Measurements from ENCODE around the gene MAP1LC3C.
"Not testable (repeated sequence)": the region's sequence is repeated elsewhere in the genome, so short reads cannot be mapped to it uniquely, and the experiment has no call there.

Gene MAP1LC3C

DNA sequence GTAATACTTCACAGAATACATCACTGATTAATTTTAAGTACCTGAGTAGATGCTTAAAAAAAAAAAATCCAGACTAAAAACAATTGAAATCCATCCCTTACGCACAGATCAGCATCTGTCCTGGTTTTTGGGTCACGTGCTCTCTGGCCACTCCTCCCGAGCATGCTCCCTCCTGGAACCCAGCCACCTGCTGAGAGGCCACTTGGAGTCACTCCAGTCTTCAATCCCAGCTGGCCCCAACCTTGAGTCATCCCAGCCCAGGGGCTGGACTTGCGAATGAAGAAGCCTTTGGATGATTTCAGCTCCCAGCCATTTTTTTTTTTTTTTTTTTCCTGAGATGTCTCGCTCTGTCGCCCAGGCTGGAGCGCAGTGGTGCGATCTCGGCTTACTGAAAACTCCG, 8.9 kb downstream of the MAP1LC3C start:
- DNase-seq = peak; percentile 88

DNA sequence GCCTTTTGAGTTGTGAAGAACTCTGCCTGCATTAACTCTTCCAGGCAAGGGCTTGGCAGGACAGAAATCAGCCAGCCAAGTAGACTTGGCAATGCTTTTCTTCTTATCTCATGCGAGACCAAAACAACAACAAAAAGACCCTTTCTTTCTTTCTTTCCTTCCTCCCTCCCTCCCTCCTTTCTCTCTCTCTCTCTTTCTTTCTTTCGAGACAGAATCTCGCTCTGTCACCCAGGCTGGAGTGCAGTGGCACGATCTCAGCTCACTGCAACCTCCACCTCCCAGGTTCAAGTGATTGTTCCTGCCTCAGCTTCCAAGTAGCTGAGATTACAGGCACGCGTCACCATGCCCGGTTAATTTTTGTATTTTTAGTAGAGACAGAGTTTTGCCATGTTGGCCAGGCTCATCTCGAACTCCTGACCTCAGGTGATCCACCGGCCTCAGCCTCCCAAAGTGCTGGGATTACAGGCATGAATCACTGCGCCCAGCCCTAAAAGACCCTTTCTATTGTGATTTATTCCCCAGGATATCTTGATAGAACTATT, 10.4 kb downstream of the MAP1LC3C start:
- not testable (repeated sequence) for DNase-seq

DNA sequence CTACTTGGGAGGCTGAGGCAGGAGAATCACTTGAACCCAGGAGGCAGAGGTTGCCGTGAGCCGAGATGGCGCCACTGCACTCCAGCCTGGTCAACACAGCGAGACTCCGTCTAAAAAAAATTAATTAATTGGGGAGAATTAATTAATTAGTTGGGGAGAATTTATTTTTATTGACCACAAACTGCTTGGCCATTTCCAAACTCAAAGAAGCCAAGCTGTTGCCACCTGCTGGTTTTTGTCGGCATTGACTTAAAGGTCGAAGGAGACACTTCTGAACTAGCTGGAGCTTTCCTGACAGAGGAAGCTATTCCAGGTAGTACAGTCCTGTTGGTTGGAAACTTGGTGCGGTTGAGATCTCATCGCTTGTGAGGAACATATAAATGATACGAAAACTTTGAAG, 13.1 kb downstream of the MAP1LC3C start:
- no peak for DNase-seq

DNA sequence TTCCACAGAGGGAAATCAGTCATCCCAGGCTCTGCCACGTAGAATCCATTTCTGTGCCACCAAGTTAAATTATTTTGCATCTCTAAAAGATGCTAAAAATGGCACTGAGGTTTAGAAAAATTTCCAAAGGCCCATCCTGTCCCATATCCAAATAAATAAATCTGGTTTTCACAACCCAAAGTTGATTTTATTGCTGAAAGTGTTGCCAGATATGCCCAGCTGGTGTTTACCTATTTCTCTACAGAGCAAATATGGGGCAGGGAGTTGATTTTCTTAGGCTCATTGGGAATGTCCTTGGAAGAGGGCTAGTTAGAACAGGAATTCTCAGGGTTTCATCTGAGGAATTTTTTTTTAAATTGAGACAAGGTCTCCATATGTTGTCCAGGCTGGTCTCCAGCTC, 19.0 kb downstream of the MAP1LC3C start:
- DNase-seq = no peak

DNA sequence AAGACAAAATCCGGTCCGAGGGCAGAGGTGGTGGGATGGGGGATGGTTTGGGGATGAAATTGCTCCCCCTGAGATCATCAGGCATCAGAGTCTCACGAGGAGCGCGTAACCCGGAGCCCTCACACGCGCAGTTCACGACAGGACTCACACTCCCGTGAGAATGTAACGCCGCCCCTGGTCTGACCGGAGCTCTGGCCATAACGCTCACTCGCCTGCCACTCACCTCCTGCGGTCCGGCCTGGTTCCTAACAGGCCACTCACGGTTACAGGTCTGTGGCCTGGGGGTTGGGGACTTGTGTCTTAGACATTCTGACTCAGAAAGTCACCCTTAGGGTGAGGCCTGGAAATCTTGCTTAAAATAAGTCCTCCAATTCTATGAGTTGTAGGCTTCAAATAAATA, 19.8 kb downstream of the MAP1LC3C start:
- no peak for DNase-seq

DNA sequence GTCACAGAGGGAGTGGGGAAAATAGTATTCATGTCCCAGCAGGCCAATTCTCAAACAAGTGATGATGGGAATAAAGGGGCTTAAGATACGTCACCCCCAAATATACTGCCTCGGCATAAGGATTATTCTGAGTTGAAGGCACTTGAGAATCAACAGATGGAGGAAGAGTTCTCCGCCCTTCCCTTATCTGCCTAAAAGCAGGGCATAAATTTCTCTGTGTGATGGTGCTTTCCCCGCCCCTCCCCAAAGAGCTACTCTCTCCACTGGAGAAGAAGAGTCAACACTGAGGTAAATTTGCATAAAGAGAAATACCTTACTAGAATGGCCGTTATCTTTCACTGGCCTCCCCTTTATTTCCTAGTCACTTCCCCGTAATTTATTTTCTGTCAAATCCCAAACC, 22.7 kb downstream of the MAP1LC3C start:
- no peak for DNase-seq

DNA sequence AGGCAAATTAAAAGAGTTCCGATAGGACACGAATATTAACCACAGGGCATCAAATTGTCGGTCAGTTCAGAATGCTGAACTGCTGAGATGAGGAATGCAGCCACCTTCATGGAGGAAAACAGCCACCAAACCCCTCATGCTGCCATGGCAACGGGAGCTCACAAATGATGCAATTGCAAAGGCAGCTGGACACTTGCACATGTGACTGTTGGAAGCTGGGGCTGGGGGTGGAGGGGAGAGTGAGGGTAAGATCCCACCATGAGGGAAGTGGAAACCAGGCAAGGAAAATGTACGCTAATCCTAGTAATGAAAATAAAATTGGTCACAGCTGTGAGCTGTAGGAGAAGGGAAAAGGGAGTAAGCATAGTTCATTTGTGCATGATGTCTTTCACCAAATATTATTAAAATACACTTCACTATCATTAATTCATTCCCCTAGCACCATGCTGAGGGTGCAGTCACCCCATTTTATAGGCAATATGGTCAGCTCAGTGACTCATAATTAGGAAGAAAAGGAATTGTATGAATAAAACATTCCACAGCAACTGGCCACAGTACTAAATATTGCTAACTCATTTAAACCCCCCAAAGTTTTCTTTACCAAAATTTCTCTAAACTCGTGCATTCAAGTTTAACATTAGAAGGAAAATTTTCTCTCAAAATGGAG, 26.1 kb downstream of the MAP1LC3C start:
- peak; percentile 76 for DNase-seq

DNA sequence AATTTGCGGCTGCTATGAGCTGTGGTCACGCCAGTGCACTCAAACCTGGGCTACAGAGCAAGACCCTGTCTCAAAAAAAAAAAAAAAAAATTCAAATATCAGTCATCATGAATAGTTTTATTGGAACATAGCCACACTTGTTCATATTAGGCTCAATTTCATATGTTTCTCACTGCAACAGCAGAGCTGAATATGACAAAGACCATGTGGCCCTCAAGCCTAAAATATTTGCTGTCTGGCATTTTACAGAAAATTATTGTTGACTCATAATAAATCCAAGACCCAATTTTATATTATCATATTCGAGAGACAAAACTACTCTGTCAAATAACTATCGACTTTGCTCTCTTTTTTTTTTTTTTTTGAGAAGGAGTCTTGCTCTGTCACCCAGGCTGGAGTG, 30.3 kb downstream of the MAP1LC3C start:
- DNase-seq = no peak

DNA sequence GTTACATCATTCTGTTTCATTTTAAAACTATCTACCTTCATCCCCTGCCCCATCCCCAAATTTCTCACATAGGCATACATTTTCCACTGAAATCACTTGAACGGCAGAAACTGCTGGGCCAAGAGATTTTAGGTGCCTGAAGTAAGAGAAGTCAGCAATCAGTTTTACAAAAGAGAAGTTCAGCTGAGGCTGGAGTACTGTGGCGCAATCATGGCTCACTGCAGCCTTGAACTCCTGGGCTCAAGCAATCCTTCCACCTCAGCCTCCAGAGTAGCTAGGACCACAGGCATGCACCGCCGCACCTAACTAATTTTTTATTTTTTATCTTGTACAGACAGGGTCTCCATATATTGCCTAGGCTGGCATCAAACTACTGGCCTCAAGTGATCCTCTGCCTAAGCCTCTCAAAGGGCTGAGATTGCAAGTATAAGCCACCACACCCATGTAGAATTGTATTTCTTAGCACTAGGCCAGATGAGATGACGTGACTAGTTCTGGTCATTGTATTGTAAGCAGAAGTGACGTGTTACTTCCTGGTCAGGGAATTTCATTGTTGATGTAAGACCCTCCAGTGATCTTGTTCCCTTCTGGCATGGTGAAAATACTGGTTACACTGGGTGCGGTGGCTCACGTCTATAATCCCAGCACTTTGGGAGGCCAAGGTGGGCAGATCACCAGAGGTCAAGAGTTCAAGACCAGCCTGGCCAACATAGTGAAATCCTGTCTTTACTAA, 34.2 kb downstream of the MAP1LC3C start:
- no peak for DNase-seq

DNA sequence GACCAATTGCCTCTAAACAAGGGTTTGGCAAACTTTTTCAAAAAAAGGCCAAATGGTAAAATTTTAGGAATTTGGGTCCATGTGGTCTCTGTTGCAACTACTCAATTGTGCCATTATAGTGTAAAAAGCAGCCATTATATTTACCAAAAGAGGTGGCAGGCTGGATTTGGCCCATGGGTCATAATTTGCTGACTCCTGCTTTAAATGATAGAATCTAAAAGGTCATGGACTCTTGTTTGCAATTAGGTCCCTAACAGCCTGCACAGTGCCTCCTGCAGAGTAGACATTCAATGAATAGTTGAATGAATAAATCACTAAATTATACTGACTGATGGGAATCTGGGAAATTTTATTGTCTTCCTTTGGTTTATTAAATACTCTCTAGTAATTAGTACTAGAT, 35.2 kb downstream of the MAP1LC3C start:
- DNase-seq = no peak

DNA sequence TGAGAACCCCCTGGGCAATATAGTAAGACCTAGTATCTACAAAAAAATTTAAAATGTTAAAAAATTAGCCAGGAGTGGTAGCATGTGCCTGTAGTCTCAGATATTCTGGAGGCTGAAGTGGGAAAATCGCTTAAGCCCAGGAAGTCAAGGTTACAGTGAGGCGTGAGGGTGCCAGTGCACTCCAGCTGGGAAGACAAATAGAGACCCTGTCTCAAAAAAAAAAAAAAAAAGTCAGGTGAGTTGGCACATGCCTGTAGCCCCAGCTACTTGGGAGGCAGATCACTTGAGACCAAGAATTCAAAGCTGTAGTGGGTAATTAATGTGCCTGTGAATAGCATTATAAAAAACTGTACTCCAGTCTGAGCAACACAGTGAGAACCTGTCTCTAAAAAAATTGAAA, 36.7 kb downstream of the MAP1LC3C start:
- no peak for DNase-seq

DNA sequence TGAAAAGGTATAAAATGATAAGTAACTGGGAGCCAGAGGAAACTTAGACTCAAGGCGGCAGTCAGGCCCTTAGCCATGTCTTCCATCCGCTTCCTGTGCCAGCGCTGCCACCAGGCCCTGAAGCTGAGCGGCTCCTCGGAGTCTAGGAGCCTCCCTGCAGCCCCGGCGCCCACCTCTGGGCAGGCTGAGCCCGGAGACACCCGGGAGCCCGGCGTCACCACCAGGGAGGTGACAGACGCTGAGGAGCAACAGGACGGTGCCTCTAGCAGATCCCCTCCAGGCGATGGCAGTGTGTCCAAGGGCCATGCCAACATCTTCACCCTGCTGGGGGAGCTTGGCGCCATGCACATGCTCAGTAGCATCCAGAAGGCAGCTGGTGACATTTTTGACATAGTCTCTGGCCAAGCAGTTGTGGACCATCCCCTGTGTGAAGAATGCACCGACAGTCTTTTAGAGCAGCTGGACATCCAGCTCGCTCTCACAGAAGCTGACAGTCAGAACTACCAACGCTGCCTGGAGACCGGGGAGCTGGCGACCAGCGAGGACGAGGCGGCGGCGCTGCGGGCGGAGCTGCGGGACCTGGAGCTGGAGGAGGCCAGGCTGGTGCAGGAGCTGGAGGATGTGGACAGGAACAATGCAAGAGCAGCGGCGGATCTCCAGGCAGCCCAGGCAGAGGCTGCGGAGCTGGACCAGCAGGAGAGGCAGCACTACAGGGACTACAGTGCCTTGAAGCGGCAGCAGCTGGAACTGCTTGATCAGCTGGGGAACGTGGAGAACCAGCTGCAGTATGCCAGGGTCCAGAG, 41.0 kb downstream of the MAP1LC3C start, which contains the start of gene BECN2:
TSS of gene BECN2 (plus strand) at position 76 of the 803 bp plus-strand sequence. CDS start at position 76, 0 bp downstream.
- no peak for DNase-seq

DNA sequence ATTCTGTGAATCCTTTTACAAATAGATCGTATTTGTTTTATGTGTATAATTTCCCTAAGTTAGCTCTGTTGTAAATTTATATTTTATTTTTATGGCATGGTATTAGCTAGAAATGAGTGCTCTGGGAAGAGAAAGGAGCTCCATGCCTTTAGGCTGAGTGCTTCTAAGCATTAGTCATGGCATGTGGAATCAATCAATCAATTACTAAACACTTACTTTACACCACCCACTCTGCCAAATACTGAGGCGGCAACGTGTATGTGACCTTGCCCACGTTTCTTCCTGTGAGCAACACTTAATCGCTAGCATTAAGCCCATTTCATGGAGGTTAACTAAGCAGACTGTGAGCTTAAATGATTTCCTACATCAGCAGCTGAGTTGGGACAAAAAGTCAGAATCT, 48.5 kb downstream of the MAP1LC3C start:
- DNase-seq = no peak

DNA sequence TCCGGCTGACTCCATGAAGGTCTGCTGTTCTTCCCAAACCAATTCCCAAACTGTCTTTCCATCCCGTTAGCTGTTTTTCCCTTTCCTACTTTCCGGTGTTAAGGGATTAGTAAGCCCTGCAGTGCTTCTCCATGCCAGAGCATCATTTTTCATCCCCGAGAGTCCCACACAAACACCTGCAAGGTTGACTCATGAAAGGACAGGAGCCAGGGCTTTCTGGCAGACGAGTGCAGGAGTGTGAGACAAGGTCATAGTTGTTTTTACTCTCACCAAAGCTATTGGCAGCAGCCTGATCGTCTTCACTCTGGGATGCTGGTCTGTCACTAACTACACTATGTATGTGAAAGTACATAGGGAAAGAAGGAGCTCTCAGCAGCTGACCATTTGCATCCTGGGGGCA, 51.5 kb downstream of the MAP1LC3C start:
- DNase-seq = peak; percentile 59
